Activated T-helper 17 cell treated with anti-CD3 and anti-CD28 coated beads, Interleukin-2, amount 50 U/mL, for 72 hours (primary cell): ENCODE data around the gene PTPRN2. TPM values are rescaled to one million over a fixed set of nuclear protein-coding genes. Genes with fewer than 3 reads are reported as not detected.

Experiments used
- ATAC-seq: fragments of 150-1000 bp; cut with Tn5 transposase; replicated peaks from 2 replicates; pipeline ENCODE4 v1.10.0; 2021; ENCODE audit warnings: mild to moderate bottlenecking, moderate library complexity
- H3K27ac Mint-ChIP-seq: one replicate; pipeline ENCODE4 v1.8.0; 2022; ENCODE audit warnings: mixed read lengths
- H3K27me3 Mint-ChIP-seq: one replicate; pipeline ENCODE4 v1.8.0; 2022; ENCODE audit warnings: mixed read lengths
- H3K36me3 Mint-ChIP-seq: one replicate; pipeline ENCODE4 v1.8.0; 2022; ENCODE audit warnings: low read depth, mild to moderate bottlenecking, mixed read lengths
- H3K4me1 Mint-ChIP-seq: one replicate; pipeline ENCODE4 v1.8.0; 2022; ENCODE audit warnings: mixed read lengths
- H3K4me3 Mint-ChIP-seq: one replicate; pipeline ENCODE4 v1.8.0; 2022; ENCODE audit warnings: mild to moderate bottlenecking, mixed read lengths
- H3K9me3 Mint-ChIP-seq: one replicate; pipeline ENCODE4 v1.8.0; 2022; ENCODE audit warnings: mixed read lengths
- total RNA-seq, 2 donors: library from RNA; stranded (reverse); gene quantifications; one replicate each; pipeline ENCODE4 v1.2.3, GENCODE V29; 2022

Gene PTPRN2
- total RNA-seq, 2 donors from 2014 or later, result 0.48 to 1.4 TPM

GRCh38 chr7:157620616-157621015, 967.0 kb downstream of the PTPRN2 start:
- no peaks in the 10 kb centered on the region for H3K9me3 Mint-ChIP-seq
- no peak overlapping the region for H3K27ac Mint-ChIP-seq
- no peak overlapping the region for H3K4me3 Mint-ChIP-seq
- ATAC-seq, result no peak
- peaks cover 9% of the 10 kb centered on the region for H3K4me1 Mint-ChIP-seq
- H3K36me3 Mint-ChIP-seq, result no peaks in the 10 kb centered on the region
- H3K27me3 Mint-ChIP-seq, result no peaks in the 10 kb centered on the region

GRCh38 chr7:157619753-157620525, 967.7 kb downstream of the PTPRN2 start:
- no peak for ATAC-seq
- Mint-ChIP-seq H3K27me3 (no peaks in the 10 kb centered on the region), H3K4me1 (peaks cover 9% of the 10 kb centered on the region), H3K4me3 (no peak overlapping the region), H3K27ac (no peak overlapping the region), H3K36me3 (no peaks in the 10 kb centered on the region), H3K9me3 (no peaks in the 10 kb centered on the region)

- ATAC-seq, result no peak
- Mint-ChIP-seq H3K36me3 (no peaks in the 10 kb centered on the region), H3K27ac (no peak overlapping the region), H3K9me3 (no peaks in the 10 kb centered on the region), H3K4me3 (no peak overlapping the region), H3K27me3 (no peaks in the 10 kb centered on the region), H3K4me1 (peaks cover 8% of the 10 kb centered on the region)
Measured at GRCh38 chr7:157618823-157619606, 968.6 kb downstream of the PTPRN2 start.

GRCh38 chr7:157618091-157618726, 969.4 kb downstream of the PTPRN2 start:
- Mint-ChIP-seq H3K27ac (no peak overlapping the region), H3K36me3 (no peaks in the 10 kb centered on the region), H3K27me3 (no peaks in the 10 kb centered on the region), H3K9me3 (no peaks in the 10 kb centered on the region), H3K4me3 (no peak overlapping the region), H3K4me1 (peaks cover 4% of the 10 kb centered on the region)
- no peak for ATAC-seq

- H3K27me3 Mint-ChIP-seq, result no peaks in the 10 kb centered on the region
Measured at GRCh38 chr7:157617401-157617800, 970.2 kb downstream of the PTPRN2 start.

GRCh38 chr7:157616931-157617330, 970.7 kb downstream of the PTPRN2 start:
- ATAC-seq, result no peak
- Mint-ChIP-seq H3K4me1 (peaks cover under 1% of the 10 kb centered on the region), H3K4me3 (no peak overlapping the region), H3K27me3 (no peaks in the 10 kb centered on the region), H3K27ac (no peak overlapping the region), H3K9me3 (no peaks in the 10 kb centered on the region), H3K36me3 (no peaks in the 10 kb centered on the region)

More at GRCh38 chr7:157617401-157617800, 970.2 kb downstream of the PTPRN2 start:
- Mint-ChIP-seq H3K36me3 (no peaks in the 10 kb centered on the region), H3K4me1 (peaks cover 4% of the 10 kb centered on the region), H3K27ac (no peak overlapping the region), H3K4me3 (no peak overlapping the region), H3K9me3 (no peaks in the 10 kb centered on the region)
- ATAC-seq, result no peak

DNA sequence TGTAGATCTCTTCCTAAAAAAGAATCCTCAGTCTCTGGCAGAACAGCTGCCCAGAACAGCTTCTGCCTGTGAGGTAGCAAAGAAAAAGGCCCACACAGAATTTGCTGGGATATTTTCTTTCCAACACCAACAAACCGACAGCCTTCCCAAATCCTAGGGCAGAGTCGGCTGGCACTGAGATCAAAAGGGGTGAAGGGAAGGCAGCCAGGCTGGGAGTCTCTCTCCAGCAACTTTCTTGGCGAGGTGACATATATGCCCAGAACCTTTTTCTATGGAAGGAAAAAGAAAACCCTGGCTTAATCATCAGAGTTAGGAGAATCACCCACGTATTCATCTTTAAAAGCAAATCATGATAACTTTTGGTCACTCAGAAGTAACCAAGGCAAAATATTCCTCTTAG, 971.2 kb downstream of the PTPRN2 start:
- no peak for ATAC-seq
- Mint-ChIP-seq H3K4me1 (no peaks in the 10 kb centered on the region), H3K27ac (no peak overlapping the region)

GRCh38 chr7:157615852-157616251, 971.8 kb downstream of the PTPRN2 start:
- Mint-ChIP-seq H3K4me3 (no peak overlapping the region), H3K4me1 (no peaks in the 10 kb centered on the region), H3K27me3 (no peaks in the 10 kb centered on the region), H3K9me3 (no peaks in the 10 kb centered on the region), H3K36me3 (no peaks in the 10 kb centered on the region), H3K27ac (no peak overlapping the region)
- no peak for ATAC-seq

More for the DNA sequence above, 971.2 kb downstream of the PTPRN2 start:
- Mint-ChIP-seq H3K27me3 (no peaks in the 10 kb centered on the region), H3K4me3 (no peak overlapping the region), H3K9me3 (no peaks in the 10 kb centered on the region), H3K36me3 (no peaks in the 10 kb centered on the region)

DNA sequence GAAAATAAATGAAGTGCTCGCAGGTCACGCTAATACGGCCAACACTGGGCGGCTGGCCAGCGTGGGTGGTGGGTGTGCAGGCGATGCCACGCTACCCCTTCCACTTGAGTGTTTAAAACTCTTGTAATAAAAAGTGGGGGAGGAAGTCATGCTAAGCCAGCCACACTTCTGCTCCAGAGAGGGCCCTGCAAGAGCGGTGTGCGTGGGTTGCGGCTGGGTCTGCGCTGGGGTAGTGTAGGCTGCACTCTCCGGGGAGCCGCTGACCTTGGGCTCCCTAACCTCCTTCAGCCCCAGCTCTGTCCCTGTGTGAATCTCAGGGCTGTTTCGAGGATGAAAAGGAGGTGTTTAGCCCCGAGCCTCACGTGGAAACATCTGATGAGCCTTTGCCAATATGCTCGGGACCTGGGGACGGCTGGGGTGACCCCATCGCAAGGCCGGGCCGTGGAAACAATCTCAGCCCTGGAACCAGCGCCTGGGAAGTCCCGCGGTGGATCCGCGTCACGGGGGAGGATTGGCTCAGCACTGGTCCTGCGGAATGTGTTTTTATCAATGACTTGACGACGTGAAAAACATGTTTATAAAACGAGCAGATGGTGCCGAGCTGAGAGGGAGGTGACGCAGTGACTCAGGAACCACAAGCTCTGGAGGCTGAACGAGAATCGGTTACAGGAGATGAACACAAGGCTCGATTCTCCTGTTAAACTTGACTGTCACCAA, 972.4 kb downstream of the PTPRN2 start:
- Mint-ChIP-seq H3K4me3 (no peak overlapping the region), H3K27me3 (no peaks in the 10 kb centered on the region), H3K27ac (no peak overlapping the region), H3K9me3 (no peaks in the 10 kb centered on the region), H3K36me3 (no peaks in the 10 kb centered on the region), H3K4me1 (no peaks in the 10 kb centered on the region)
- no peak for ATAC-seq

DNA sequence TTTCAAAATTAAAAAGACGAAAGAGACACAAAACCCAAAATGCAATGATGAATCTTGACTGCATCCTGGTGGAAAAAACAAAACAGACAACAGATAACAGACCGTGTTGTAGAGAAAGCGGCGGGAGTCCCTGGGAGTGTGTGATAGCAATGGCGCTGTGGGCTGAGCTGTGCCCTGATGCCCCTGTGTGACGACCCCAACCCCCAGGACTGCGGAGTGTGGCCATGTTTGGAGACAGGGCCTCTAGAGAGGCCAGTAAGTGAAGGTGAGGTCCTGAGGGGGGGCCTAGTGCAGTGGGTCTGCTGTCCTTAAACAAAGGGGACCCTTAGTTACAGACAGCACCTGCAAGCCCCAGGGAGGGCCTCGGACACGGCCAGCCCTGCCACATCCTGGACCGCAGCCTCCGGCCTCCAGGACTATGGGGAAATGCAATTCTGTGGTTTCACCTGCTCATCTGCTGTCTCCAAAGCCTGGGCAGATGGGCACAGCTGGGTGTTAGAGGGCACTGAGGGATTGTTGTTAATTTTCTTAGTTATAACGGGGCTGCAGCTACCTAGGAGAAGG, 973.1 kb downstream of the PTPRN2 start:
- Mint-ChIP-seq H3K27me3 (no peaks in the 10 kb centered on the region), H3K4me1 (no peaks in the 10 kb centered on the region), H3K36me3 (no peaks in the 10 kb centered on the region), H3K27ac (no peak overlapping the region), H3K9me3 (no peaks in the 10 kb centered on the region), H3K4me3 (no peak overlapping the region)
- no peak for ATAC-seq

GRCh38 chr7:157613575-157614322, 973.9 kb downstream of the PTPRN2 start:
- Mint-ChIP-seq H3K9me3 (no peaks in the 10 kb centered on the region), H3K27me3 (no peaks in the 10 kb centered on the region), H3K27ac (no peak overlapping the region), H3K4me3 (peak overlapping the region; percentile 85), H3K36me3 (no peaks in the 10 kb centered on the region), H3K4me1 (no peaks in the 10 kb centered on the region)
- ATAC-seq, result no peak

DNA sequence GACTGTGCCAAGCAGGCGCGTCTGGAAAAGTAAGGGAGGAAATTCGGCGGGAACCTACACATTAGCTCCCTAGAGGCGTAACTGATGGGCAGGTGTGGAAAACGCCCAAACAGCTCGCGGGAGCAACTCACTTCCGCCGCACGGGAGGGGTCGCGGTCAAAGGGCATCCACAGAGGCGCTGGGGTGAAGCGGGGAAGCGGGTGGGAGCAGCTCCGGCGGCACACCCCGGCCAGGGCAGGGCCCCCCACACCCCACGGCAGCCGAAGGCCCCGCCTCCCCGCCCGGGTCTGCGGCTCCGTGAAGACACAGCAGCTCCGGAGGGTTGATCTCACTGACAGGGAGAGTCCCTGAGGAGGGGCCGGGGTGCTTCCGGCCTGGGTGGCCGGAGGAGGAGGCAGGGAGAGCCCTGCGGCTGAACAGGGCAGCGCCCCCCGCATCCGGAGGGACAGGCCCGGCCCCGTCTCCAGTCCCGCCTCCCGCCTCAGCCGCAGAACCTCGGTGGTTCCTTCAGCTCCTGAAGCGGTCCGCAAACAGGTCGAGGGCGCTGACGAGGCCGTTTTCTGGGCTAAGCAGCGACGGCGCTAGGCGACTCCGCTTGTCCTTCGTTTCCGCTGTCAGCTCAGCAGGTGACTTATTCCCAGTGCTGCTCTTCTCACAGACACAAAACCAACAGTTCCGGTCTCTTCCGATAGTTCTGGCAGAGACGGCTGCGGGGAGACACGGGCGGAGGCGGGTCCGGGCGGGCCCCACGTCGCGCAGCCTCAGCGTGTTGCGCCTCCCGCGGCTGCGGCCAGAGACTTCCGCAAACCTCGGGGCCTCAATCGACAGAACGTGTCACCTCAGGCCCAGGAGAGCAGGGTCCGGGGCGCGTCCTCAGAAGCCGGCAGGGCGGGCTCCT, 974.7 kb downstream of the PTPRN2 start:
- peak; percentile 84 for ATAC-seq
- no peaks in the 10 kb centered on the region for H3K9me3 Mint-ChIP-seq
- no peaks in the 10 kb centered on the region for H3K4me1 Mint-ChIP-seq
- H3K4me3 Mint-ChIP-seq, result peak overlapping the region; percentile 85
- H3K27ac Mint-ChIP-seq, result peak overlapping the region; percentile 87
- no peaks in the 10 kb centered on the region for H3K36me3 Mint-ChIP-seq
- H3K27me3 Mint-ChIP-seq, result no peaks in the 10 kb centered on the region
